ENCODE data around the gene GRID2.

Gene GRID2

DNA sequence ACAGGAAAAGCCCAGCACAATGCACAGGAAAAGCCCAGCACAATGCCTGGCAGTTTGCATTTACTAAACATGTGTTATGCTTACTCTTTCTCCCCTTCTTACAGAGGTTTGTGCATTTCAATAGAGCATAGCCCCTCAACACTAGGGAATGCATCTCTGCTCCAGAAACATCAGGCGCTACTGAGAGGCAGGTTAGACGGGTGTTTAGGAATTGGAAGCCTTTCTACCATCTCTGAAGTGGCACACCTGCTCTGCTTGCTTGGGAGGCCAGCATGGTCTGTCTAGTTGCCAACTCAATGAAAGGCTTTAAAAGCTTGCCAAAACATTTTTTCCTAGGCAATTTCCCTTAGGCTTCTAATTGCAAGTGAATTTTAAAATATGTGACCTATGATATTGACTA, 55.7 kb downstream of the GRID2 start:
- TF ChIP-seq, protein P1, sequence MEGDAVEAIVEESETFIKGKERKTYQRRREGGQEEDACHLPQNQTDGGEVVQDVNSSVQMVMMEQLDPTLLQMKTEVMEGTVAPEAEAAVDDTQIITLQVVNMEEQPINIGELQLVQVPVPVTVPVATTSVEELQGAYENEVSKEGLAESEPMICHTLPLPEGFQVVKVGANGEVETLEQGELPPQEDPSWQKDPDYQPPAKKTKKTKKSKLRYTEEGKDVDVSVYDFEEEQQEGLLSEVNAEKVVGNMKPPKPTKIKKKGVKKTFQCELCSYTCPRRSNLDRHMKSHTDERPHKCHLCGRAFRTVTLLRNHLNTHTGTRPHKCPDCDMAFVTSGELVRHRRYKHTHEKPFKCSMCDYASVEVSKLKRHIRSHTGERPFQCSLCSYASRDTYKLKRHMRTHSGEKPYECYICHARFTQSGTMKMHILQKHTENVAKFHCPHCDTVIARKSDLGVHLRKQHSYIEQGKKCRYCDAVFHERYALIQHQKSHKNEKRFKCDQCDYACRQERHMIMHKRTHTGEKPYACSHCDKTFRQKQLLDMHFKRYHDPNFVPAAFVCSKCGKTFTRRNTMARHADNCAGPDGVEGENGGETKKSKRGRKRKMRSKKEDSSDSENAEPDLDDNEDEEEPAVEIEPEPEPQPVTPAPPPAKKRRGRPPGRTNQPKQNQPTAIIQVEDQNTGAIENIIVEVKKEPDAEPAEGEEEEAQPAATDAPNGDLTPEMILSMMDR (IDR thresholded peaks at IDR 0.05; ENCODE audit: borderline replicate concordance, control extremely low read depth, extremely low read depth, insufficient read depth, missing control alignments), result no peak
- DNase-seq (ENCODE audit: low spot score), result no peak
- in situ Hi-C loops (cut with MboI; ENCODE audit: low sequenced_read_pairs, unreplicated experiment), result no loop called here

DNA sequence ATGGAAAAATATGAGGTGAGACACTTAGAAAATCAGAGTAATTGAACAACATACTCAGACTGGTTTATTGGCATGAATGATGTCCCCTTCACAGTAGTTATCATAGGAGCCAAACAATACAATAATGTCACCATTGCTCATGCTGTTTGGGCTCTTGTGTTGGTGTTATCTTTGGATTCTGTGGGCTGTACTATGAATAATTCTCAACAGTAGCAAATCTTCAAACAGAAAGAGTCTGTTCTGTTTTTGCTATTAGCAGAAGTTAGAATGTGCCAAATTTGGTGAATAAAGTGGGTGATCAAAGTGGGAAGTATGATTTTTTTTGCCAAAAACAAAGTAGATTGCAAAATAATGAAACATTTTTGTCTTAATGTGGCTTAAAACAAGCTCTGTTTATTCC, 58.3 kb downstream of the GRID2 start:
- TF ChIP-seq, protein P1 (IDR thresholded peaks at IDR 0.05; ENCODE audit: borderline replicate concordance, control extremely low read depth, extremely low read depth, insufficient read depth, missing control alignments), result no peak
- no peak for DNase-seq (ENCODE audit: low spot score)
- in situ Hi-C loops (cut with MboI; ENCODE audit: low sequenced_read_pairs, unreplicated experiment), result no loop called here

DNA sequence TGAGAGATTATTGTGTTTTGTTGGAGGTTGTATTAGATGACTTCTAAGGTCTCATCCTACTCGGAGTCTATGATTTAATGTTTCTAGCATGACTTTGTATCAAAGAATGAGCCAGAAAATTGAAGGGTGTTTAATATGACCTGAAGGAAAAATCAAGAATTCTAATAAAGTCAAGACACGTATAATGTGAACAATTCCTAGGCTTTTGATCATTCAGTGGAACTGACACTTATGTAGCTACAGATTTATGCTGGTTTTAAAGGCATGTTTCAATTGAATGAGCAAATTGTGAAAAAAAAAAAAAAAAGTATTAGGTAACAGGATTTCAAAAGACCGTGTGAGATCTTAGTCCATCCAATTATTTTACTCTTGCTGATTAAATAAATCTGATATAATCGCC, 64.9 kb downstream of the GRID2 start:
- DNase-seq (ENCODE audit: low spot score), result no peak
- TF ChIP-seq, protein P1 (IDR thresholded peaks at IDR 0.05; ENCODE audit: borderline replicate concordance, control extremely low read depth, extremely low read depth, insufficient read depth, missing control alignments), result no peak
- in situ Hi-C loops (cut with MboI; ENCODE audit: low sequenced_read_pairs, unreplicated experiment), result no loop called here

DNA sequence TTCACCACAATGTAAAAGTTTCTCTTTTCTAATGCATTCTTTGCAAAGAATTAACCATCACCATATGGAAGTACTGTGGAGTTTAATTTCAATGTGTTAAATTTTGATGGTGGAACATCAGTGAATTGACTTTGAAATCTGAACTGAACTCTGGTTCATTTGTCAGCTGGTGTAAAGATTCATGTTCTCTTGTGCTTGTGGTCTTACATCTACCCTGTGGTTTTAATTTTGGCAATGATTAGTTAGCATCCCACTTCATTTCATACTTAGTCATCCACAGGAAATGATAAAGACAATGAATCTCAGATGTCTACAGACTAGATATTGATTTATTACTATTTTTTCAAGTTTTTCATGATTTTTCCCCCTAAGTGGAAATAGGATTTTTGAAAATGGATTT, 77.8 kb downstream of the GRID2 start:
- DNase-seq (ENCODE audit: low spot score), result no peak
- TF ChIP-seq, protein P1 (IDR thresholded peaks at IDR 0.05; ENCODE audit: borderline replicate concordance, control extremely low read depth, extremely low read depth, insufficient read depth, missing control alignments), result no peak
- in situ Hi-C loops (cut with MboI; ENCODE audit: low sequenced_read_pairs, unreplicated experiment), result no loop called here

DNA sequence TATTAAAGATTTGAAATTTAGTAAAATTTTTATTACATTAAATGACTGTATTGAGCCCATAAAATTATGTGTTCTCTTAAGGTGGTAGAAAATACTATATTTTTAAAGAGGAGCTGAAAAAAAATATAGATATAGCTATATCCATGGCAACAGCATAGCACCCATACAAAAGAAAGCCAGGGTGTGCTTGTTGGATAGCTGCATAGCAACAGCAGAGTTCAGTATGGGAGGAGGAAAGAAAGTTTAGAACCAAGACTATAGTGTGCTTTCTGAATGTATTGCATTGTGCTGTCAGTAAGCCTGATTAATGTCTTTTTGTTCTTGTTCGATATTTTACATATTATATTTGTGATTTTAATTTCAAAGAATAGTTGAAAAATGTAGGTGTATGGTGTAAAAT, 78.4 kb downstream of the GRID2 start:
- TF ChIP-seq, protein P1 (IDR thresholded peaks at IDR 0.05; ENCODE audit: borderline replicate concordance, control extremely low read depth, extremely low read depth, insufficient read depth, missing control alignments), result no peak
- in situ Hi-C loops (cut with MboI; ENCODE audit: low sequenced_read_pairs, unreplicated experiment), result no loop called here
- DNase-seq (ENCODE audit: low spot score), result no peak

DNA sequence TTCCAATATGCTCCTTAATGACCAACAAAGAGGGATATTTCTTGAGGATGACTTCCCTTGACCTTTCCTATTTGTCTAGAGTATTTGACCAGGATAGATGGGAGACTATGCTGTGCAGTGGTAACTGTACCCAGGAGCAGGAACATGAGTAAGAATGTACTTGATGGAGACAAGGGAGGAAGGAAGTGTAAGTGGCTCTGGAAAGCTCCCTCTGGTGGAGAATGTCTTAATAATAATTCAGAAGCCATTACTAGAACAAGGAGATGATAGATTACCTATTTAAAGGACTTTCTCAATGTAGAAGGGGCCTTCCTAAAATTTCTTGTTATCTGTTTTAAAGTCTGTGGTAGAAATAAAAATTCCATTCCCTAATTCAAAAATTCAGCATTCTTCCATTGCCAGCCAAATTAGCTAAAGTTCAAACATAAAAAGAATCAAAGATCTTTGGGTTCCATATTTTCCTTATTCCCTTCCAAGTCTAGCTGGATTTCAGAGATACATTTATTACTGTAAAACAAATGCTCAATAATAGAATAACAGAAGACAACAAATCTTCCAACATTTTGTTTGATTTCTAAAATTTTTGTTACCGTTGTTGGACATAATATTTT, 83.8 kb downstream of the GRID2 start:
- TF ChIP-seq, protein P1 (IDR thresholded peaks at IDR 0.05; ENCODE audit: borderline replicate concordance, control extremely low read depth, extremely low read depth, insufficient read depth, missing control alignments), result peak; percentile 23
- in situ Hi-C loops (cut with MboI; ENCODE audit: low sequenced_read_pairs, unreplicated experiment), result no loop called here
- DNase-seq (ENCODE audit: low spot score), result peak; percentile 8
